Measurements from ENCODE around the gene STX17.
"Not testable (repeated sequence)": the region's sequence is repeated elsewhere in the genome, so short reads cannot be mapped to it uniquely, and the experiment has no call there.

Gene STX17

DNA sequence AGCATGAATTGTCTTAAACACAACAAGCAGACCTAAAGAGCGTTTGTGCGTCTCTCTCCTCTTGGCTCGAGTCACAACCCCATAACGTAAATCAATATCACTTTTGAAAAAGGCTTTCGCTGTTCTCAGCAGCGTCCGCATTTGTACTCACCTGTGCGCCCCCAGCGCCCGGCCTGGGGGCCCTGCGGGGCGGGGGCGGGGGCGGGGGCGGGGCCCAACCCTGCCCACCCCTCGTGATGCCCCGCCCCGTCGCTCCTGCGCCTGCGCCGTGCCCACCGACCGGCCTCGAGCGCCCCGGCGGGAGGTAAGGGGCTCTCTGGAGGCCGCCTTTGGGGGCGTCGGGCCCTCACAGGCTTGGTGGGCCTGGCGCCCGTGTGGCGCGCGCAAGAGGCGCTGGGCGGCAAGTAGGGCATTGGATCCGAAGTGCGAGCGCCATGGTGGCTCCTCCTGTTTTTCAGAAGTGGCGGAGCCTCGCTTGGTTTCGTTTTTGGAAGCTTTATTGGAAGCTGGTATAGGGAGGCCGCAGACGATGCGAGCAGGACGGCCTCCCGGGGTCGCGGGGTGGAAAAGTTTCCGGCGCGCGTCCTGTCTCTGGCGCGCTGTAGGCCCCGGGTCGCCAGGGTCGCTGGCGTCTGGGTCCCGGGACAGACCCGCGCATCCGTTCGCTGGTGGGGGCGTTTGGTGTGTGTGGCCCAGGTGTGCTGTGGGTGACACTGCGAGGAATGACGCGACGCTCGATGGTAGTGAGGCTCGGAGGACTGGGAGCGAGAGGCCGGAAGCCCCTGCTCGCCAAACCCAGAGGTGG lies at the start of gene STX17:
STX17 (plus strand) TSS at position 252 of the 805 bp plus-strand sequence. CDS start 8,586 bp downstream, outside the sequence.
- peak within 1 kb of the TSS; percentile 80 for H3K27ac ChIP-seq
- TF ChIP-seq CTCF (IDR thresholded peaks at IDR 0.05) (no peak; the same call in 1 of the 2 replicates), ZFX (IDR thresholded peaks at IDR 0.05; ENCODE audit: borderline replicate concordance) (no peak)

DNA sequence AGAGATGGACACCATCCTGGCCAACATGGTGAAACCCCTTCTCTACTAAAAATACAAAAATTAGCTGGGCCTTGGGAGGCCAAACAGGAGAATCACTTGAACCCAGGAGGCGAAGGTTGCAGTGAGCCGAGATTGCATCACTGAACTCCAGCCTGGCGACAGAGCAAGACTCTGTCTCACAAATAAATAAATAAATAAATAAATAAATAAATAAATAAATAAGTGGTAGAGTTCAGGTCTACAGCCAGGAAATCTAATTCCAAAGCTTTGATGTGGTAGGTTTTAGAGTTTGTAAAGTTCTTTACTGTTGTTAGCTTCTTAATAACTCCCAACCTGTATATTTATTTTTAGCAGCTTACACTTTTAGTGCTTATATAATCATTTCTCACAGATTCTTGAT lies 48.9 kb upstream of the STX17 start:
- H3K27ac ChIP-seq = not testable (repeated sequence)

GRCh38 chr9:99858087-99858486 lies 48.4 kb upstream of the STX17 start:
- no peak for TF ChIP-seq CTCF (IDR thresholded peaks at IDR 0.05)
- no peak for TF ChIP-seq ZFX (IDR thresholded peaks at IDR 0.05; ENCODE audit: borderline replicate concordance)
- H3K27ac ChIP-seq = no peak overlapping the region

DNA sequence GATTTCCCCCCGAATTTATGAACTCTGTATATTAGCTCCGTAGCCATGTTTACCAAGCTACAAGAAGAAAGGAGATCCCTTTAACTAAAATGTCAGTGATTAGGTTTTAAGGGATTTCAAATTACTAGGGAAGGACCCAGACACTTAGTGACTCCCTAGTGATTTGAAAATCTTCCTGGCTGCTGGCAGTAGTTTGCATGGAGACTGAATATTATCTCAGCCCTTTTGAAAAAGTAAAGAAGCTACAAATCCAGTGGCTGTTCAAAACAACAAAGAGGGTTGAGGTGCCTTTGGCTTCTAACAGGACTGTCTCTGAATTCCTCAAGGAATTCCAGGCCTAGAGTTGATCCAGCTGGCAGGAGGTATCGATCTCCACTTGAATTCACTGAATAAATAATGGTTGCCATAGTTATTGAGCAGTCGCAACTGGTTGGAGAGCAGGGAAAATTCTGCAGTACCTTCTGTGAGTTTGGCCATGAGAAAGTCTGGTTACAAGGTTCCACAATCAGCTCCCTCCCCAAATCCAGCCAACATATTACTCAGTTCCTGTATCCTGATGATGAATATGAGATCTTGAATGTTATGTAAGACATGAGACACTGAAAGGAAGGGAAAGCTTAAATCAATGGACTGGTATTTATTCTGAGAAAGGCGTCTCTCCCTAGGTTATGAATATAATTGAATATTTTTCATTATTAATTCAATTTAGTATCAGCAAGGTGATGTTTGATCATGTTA lies 47.0 kb upstream of the STX17 start:
- H3K27ac ChIP-seq = no peak overlapping the region
- TF ChIP-seq ZFX (IDR thresholded peaks at IDR 0.05; ENCODE audit: borderline replicate concordance) (no peak), CTCF (IDR thresholded peaks at IDR 0.05) (no peak)

GRCh38 chr9:99860266-99860665 lies 46.2 kb upstream of the STX17 start:
- TF ChIP-seq CTCF (IDR thresholded peaks at IDR 0.05) (no peak), ZFX (IDR thresholded peaks at IDR 0.05; ENCODE audit: borderline replicate concordance) (no peak)
- H3K27ac ChIP-seq = no peak overlapping the region

GRCh38 chr9:99863955-99864354 lies 42.5 kb upstream of the STX17 start:
- H3K27ac ChIP-seq = no peak overlapping the region
- TF ChIP-seq ZFX (IDR thresholded peaks at IDR 0.05; ENCODE audit: borderline replicate concordance) = no peak
- no peak for TF ChIP-seq CTCF (IDR thresholded peaks at IDR 0.05)

GRCh38 chr9:99866398-99866797 lies 40.1 kb upstream of the STX17 start:
- no peak overlapping the region for H3K27ac ChIP-seq
- TF ChIP-seq CTCF (IDR thresholded peaks at IDR 0.05) (no peak), ZFX (IDR thresholded peaks at IDR 0.05; ENCODE audit: borderline replicate concordance) (no peak)
